SIG-M5 (cell line): Measurements from ENCODE around the gene BRMS1L.

ENCODE experiments used
- DNase-seq: peaks from one replicate; lab custom pipeline; 2025; lab: John Stamatoyannopoulos, UW

The BRMS1L gene

GRCh38 chr14:35866595-35867279, 40.6 kb downstream of the BRMS1L start:
- no peak for DNase-seq

- no peak for DNase-seq
Observed at GRCh38 chr14:35867280-35867629, 41.1 kb downstream of the BRMS1L start.

DNA sequence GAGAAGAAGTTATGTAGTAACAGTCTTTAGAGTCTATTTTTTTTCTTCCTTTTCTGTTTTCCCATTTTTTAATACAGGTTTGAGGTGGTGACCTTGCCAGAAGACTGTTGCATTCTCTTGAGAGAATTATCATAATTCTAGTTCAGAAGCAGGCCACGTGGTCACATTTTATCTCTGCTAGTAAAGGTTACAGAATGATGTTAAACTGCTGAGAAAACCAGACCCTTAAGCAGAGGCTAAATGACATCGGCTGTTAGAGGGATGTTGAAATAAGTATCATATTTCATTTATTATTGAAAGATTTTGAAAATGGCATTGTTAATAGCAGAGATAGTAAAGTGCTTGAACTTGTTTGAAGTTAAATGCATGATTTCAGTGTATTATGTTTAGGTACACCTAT, 49.2 kb downstream of the BRMS1L start:
- no peak for DNase-seq

DNA sequence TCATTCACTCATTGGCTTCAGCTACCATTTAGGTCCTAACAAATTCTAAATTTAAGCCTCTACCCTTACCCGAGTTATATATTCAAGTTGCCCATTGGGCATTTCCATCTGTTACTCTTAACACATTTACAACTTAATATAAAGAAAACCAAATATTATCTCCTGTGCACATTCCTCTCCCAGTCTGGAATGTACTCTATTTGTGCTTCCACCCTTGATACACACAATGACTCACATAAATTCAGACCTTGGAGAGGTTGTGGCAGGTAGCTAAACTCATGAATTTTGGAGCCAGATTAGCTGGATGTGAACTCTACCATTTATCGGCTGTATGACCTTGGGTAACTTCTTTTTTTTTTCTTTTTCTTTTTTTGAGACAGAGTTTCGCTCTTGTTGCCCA, 51.1 kb downstream of the BRMS1L start:
- no peak for DNase-seq

GRCh38 chr14:35878272-35879150, 52.4 kb downstream of the BRMS1L start:
- DNase-seq = no peak

DNA sequence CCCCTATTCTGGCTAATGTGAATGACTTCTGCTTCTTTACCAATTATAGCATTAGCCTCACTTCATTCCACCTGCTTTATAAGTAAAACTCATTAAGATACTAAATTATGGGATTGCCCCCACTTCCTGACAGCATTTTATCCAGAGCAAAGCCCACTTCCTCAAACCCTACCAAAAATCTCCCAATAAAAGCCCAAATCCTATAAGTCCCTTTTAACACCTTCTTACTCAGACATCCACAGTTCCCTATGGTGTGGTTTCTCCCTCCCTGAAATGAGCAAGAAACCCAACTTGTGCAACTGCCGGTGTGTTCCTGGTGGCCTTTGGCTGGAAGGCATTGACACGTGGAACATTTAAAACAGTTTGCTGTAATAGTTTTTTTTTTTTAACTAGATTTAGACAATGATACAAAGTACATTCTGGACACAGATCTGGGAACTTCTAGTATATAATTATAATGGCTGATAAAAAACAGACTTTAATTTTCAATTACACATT, 53.1 kb downstream of the BRMS1L start:
- no peak for DNase-seq

DNA sequence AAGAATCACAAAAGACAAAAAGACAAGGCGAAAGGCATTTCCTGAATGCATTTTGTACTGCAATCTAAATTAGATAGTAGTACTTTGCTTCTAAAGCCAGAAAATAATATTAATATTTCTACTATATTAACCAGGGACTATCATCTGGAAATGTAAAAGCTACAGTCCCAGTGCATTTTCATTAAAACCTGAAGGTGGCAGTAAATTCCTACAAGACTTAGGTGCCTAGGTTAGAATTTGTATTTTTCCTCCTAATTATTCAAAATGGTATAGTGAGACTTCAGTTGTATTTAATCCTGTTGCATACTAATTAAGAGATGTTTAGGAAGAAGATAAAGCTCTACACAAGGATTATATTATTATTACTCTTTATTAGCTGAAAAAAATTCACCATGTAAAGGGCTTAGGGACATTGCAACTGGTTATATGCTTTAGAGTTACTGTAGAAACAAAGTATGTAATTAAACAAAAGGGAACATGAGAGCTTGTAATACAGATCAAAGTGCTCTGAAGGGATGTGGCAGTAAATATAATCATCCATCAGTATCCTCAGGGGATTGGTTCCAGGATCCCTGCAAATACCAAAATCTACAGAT, 53.6 kb downstream of the BRMS1L start:
- DNase-seq = no peak

GRCh38 chr14:35881280-35881679, 55.1 kb downstream of the BRMS1L start:
- no peak for DNase-seq

DNA sequence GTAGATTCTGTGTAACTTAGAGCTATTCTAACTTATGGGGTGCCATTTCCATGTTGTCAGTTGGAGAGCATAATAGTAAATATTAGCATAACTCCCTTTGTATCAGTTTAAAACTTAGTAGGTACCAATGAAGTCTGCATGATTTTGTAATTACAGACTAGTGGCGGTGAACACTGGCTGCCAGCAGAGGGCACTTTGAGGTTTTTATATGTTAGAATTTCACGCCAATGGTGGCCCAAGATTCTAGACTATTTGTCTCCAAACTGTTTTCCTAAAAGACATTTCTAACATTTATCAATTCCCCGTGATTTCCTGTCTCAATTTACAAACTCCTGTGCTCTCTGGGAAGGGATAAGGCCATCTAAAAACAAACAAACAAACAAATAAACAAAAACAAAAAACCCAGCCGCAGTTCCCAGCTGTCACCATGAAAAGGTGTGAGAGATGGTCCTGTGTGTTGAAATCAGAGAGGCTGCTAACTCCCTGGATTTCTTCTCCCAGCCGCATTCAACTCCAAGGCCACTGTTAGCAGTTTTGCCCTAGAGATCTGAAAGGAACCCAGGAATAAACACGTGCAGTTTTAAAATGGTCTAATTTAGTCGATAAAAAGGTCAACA, 57.6 kb downstream of the BRMS1L start:
- no peak for DNase-seq

- DNase-seq = no peak
Observed at GRCh38 chr14:35890308-35890707, 64.2 kb downstream of the BRMS1L start.

DNA sequence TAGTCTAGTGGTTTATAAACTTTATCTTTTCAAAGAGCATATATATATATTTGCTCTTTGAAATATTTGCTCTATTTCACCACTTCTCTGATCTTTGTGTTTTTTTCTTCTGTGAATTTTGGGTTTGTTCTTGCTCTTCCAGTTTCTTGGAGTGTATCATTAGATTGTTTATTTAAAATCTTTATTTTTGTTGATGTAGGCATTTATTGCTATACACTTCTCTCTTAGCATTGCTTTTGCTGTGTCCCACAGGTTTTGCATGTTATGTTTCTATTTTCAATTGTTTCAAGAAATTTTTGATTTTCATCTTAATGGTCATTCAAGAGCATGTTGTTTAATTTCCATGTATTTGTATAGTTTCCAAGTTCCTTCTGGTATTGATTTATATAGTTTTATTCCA, 69.1 kb downstream of the BRMS1L start:
- DNase-seq = no peak

- no peak for DNase-seq
Observed at GRCh38 chr14:35897616-35898111, 71.5 kb downstream of the BRMS1L start.

GRCh38 chr14:35898217-35898775, 72.2 kb downstream of the BRMS1L start:
- no peak for DNase-seq

DNA sequence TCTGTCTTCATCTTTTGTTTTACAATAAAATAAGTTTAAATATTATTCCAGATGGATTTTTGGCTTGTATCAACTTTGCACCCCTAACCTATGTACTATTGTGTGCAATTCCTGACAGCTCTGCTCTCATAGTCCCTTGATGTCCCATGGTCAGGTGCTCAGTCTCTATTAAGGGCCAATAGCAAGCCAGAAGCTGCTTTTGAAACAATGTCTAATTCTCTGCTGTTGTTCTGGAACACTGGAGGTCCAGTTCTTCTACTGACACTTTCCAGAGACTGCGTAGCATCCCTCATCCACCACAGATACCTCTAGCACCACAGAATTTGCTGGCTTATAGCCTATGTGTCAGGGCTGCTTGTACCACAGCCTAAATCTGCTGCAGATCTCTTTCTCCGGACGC, 74.6 kb downstream of the BRMS1L start:
- DNase-seq = no peak

DNA sequence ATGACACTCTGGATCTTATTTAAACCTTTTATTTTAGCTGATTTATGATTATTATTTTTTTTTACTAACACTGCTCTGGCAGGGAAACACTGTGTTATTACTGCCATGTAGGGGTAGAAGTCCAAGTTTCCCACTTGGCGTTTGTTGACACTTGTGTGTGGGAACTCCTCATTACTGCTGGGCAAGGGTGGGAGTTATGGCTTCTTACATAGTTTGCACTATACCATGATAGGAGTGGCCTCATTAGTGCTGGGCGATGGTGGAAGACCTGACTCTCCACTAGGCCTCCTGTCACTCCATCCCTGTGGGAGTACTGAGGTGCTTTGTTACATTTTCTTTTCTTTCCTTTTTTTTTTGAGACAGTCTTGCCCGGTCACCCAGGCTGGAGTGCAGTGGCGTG, 83.5 kb downstream of the BRMS1L start:
- no peak for DNase-seq

- no peak for DNase-seq
Observed at GRCh38 chr14:35910191-35910590, 84.1 kb downstream of the BRMS1L start.

GRCh38 chr14:35911097-35911496, 85.0 kb downstream of the BRMS1L start:
- no peak for DNase-seq

DNA sequence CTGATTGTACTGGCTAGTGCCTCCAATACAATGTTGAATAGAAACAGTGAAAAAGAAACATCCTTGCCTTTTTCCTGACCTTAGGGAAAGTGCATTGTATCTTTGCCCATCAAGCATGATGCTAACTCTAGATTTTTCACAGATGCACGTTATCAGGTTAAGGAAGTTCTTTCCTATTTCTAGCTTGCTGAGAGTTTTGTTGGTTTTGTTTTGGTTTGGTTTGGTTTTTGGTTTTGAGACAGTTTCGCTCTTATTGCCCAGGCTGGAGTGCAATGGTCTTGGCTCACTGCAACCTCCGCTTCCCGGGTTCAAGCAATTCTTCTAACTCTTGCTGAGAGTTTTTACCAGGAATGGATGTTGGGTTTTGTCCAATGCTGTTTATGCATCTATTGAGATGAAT, 89.0 kb downstream of the BRMS1L start:
- no peak for DNase-seq

DNA sequence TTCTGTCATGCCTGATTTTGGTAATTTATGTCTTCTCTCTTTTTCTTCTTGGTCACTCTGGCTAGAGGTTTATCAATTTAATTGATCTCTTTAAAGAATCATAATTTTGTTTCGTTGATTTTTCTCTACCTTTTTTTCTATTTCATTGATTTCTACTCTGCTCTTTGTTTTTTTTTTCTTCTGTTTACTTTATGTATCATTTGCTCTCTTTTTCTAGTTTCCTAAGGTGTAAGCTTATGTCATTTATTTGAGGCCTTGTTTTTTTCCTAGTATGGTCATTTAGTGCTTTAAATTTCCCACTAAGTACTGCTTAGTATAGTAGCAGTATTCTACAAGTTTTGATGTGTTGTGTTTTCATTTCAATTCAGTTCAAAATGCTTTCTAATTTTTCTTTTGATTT, 89.6 kb downstream of the BRMS1L start:
- DNase-seq = no peak
